ENCODE data around the gene S100A7A.

S100A7A gene

GRCh38 chr1:153394391-153394790 is 21.9 kb upstream of the S100A7A start:
- Histone ChIP-seq H2BK15ac (ENCODE audit: low read length) (no peak overlapping the region), H3K79me1 (ENCODE audit: low read depth, low read length) (no peaks in the 10 kb centered on the region), H3K4me2 (ENCODE audit: insufficient read depth, low read length, poor library complexity, severe bottlenecking) (no peak overlapping the region), H3K27me3 (ENCODE audit: control insufficient read depth in 3 of 3, insufficient read depth in 3 of 3, low read depth in 1 of 3, low read length in 3 of 3) (peaks cover 0 to 44% (median 0%) of the 10 kb centered on the region in 3 experiments), H3K4me3 (ENCODE audit: low read length in 2 of 2) (no peak overlapping the region), H3K4ac (ENCODE audit: low read length) (no peak overlapping the region), H2BK120ac (ENCODE audit: low read depth, low read length) (no peak overlapping the region), H3K4me1 (ENCODE audit: control insufficient read depth in 2 of 2, insufficient read depth in 1 of 2, low read depth in 1 of 2, low read length in 2 of 2) (no peaks in the 10 kb centered on the region), H2AK5ac (ENCODE audit: low read depth, low read length) (no peak overlapping the region), H3K27ac (replicated peaks; ENCODE audit: low read length) (no peak overlapping the region), H3K18ac (ENCODE audit: low read length) (peak overlapping the region; percentile 16), H2AFZ (ENCODE audit: low read length) (no peak overlapping the region), H3K9ac (ENCODE audit: low read depth, low read length, poor library complexity) (no peak overlapping the region), H3K36me3 (replicated peaks in 1 of 2; ENCODE audit: control insufficient read depth in 2 of 2, insufficient read depth in 2 of 2, low read length in 2 of 2) (no peaks in the 10 kb centered on the region), H4K91ac (ENCODE audit: low read depth, low read length, poor library complexity) (no peak overlapping the region), H2BK12ac (ENCODE audit: low read length) (no peak overlapping the region), H3K23ac (ENCODE audit: low read depth, low read length, poor library complexity) (no peak overlapping the region), H2BK5ac (ENCODE audit: low read length) (no peak overlapping the region), H3K14ac (ENCODE audit: low read length) (no peak overlapping the region), H3K9me3 (replicated peaks in 1 of 2; ENCODE audit: control insufficient read depth in 2 of 2, insufficient read depth in 1 of 2, low read depth in 1 of 2, low read length in 2 of 2) (no peaks in the 10 kb centered on the region), H4K8ac (ENCODE audit: low read depth, low read length) (no peak overlapping the region)
- no CpG with 5 or more reads among the region's 5 CpGs for WGBS, 2 donors (ENCODE audit: extremely low coverage in 2 of 2, insufficient read length in 2 of 2, insufficient replicate concordance in 1 of 2)
- DNase-seq (ENCODE audit: low spot score), result no peak

DNA sequence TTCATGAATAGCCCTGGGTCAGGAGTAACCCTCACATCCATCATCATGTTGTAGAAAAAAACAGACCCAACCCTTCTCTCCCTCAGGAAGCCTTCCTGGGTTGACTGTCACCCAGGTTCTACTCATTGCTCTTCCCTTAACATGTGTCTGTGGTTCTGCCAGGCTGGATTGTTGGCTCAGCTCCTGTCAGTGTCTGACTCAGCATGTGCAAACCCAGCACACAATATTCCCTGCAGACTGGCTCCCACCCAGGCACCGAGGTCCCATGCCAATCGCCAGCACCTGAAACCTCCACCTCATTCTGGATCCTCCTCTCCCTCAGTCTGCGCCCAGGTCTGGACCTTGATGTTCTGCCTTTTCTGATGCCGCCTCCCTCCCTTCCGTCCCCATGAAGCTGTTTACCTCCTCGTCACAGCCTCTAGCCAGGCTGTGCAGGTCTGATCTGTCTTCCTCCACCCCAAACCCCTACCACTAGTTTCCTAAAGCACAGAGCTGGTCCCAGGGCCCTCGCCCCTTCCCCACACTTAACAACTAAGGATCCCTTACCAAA is 21.1 kb upstream of the S100A7A start:
- no peaks in the 10 kb centered on the region for H3K79me1 ChIP-seq (ENCODE audit: low read depth, low read length)
- H3K4ac ChIP-seq (ENCODE audit: low read length), result no peak overlapping the region
- peaks cover 0 to 46% (median 0%) of the 10 kb centered on the region in 3 experiments for H3K27me3 ChIP-seq (ENCODE audit: control insufficient read depth in 3 of 3, insufficient read depth in 3 of 3, low read depth in 1 of 3, low read length in 3 of 3)
- no peak overlapping the region for H2BK15ac ChIP-seq (ENCODE audit: low read length)
- H3K18ac ChIP-seq (ENCODE audit: low read length), result no peak overlapping the region
- H3K4me1 ChIP-seq (ENCODE audit: control insufficient read depth in 2 of 2, insufficient read depth in 1 of 2, low read depth in 1 of 2, low read length in 2 of 2), result no peaks in the 10 kb centered on the region
- no peak overlapping the region for H2BK120ac ChIP-seq (ENCODE audit: low read depth, low read length)
- no peak overlapping the region for H3K4me3 ChIP-seq (ENCODE audit: low read length in 2 of 2)
- no peak overlapping the region for H3K23ac ChIP-seq (ENCODE audit: low read depth, low read length, poor library complexity)
- no peak for DNase-seq (ENCODE audit: low spot score)
- H2BK5ac ChIP-seq (ENCODE audit: low read length), result no peak overlapping the region
- no peak overlapping the region for H3K4me2 ChIP-seq (ENCODE audit: insufficient read depth, low read length, poor library complexity, severe bottlenecking)
- H3K27ac ChIP-seq (replicated peaks; ENCODE audit: low read length), result no peak overlapping the region
- H2AK5ac ChIP-seq (ENCODE audit: low read depth, low read length), result no peak overlapping the region
- no CpG with 5 or more reads among the region's 7 CpGs for WGBS, 2 donors (ENCODE audit: extremely low coverage in 2 of 2, insufficient read length in 2 of 2, insufficient replicate concordance in 1 of 2)
- H3K9me3 ChIP-seq (replicated peaks in 1 of 2; ENCODE audit: control insufficient read depth in 2 of 2, insufficient read depth in 1 of 2, low read depth in 1 of 2, low read length in 2 of 2), result no peaks in the 10 kb centered on the region
- H4K8ac ChIP-seq (ENCODE audit: low read depth, low read length), result no peak overlapping the region
- H2AFZ ChIP-seq (ENCODE audit: low read length), result no peak overlapping the region
- no peak overlapping the region for H3K9ac ChIP-seq (ENCODE audit: low read depth, low read length, poor library complexity)
- no peak overlapping the region for H4K91ac ChIP-seq (ENCODE audit: low read depth, low read length, poor library complexity)
- no peak overlapping the region for H2BK12ac ChIP-seq (ENCODE audit: low read length)
- H3K36me3 ChIP-seq (replicated peaks in 1 of 2; ENCODE audit: control insufficient read depth in 2 of 2, insufficient read depth in 2 of 2, low read length in 2 of 2), result no peaks in the 10 kb centered on the region
- no peak overlapping the region for H3K14ac ChIP-seq (ENCODE audit: low read length)

- WGBS, 2 donors (ENCODE audit: extremely low coverage in 2 of 2, insufficient read length in 2 of 2, insufficient replicate concordance in 1 of 2), result no CpG with 5 or more reads among the region's 6 CpGs
- H3K4me1 ChIP-seq (ENCODE audit: control insufficient read depth in 2 of 2, insufficient read depth in 1 of 2, low read depth in 1 of 2, low read length in 2 of 2), result no peaks in the 10 kb centered on the region
- H3K9ac ChIP-seq (ENCODE audit: low read depth, low read length, poor library complexity), result no peak overlapping the region
- no peak overlapping the region for H2BK5ac ChIP-seq (ENCODE audit: low read length)
- no peaks in the 10 kb centered on the region for H3K36me3 ChIP-seq (replicated peaks in 1 of 2; ENCODE audit: control insufficient read depth in 2 of 2, insufficient read depth in 2 of 2, low read length in 2 of 2)
- no peak overlapping the region for H2BK15ac ChIP-seq (ENCODE audit: low read length)
- H3K9me3 ChIP-seq (replicated peaks in 1 of 2; ENCODE audit: control insufficient read depth in 2 of 2, insufficient read depth in 1 of 2, low read depth in 1 of 2, low read length in 2 of 2), result no peaks in the 10 kb centered on the region
- peaks cover 0 to 42% (median 0%) of the 10 kb centered on the region in 3 experiments for H3K27me3 ChIP-seq (ENCODE audit: control insufficient read depth in 3 of 3, insufficient read depth in 3 of 3, low read depth in 1 of 3, low read length in 3 of 3)
- H3K14ac ChIP-seq (ENCODE audit: low read length), result no peak overlapping the region
- no peak overlapping the region for H4K8ac ChIP-seq (ENCODE audit: low read depth, low read length)
- no peak overlapping the region for H3K23ac ChIP-seq (ENCODE audit: low read depth, low read length, poor library complexity)
- DNase-seq (ENCODE audit: low spot score), result no peak
- no peak overlapping the region for H3K4me3 ChIP-seq (ENCODE audit: low read length in 2 of 2)
- H2BK12ac ChIP-seq (ENCODE audit: low read length), result no peak overlapping the region
- no peak overlapping the region for H2AFZ ChIP-seq (ENCODE audit: low read length)
- H4K91ac ChIP-seq (ENCODE audit: low read depth, low read length, poor library complexity), result no peak overlapping the region
- H3K18ac ChIP-seq (ENCODE audit: low read length), result no peak overlapping the region
- H2BK120ac ChIP-seq (ENCODE audit: low read depth, low read length), result no peak overlapping the region
- no peak overlapping the region for H3K4me2 ChIP-seq (ENCODE audit: insufficient read depth, low read length, poor library complexity, severe bottlenecking)
- no peak overlapping the region for H2AK5ac ChIP-seq (ENCODE audit: low read depth, low read length)
- no peak overlapping the region for H3K4ac ChIP-seq (ENCODE audit: low read length)
- no peak overlapping the region for H3K27ac ChIP-seq (replicated peaks; ENCODE audit: low read length)
- H3K79me1 ChIP-seq (ENCODE audit: low read depth, low read length), result no peaks in the 10 kb centered on the region
These were observed 20.5 kb upstream of the S100A7A start for GRCh38 chr1:153395776-153396175.

- H2BK120ac ChIP-seq (ENCODE audit: low read depth, low read length), result no peak overlapping the region
- H2BK15ac ChIP-seq (ENCODE audit: low read length), result no peak overlapping the region
- H4K8ac ChIP-seq (ENCODE audit: low read depth, low read length), result no peak overlapping the region
- no peak for DNase-seq (ENCODE audit: low spot score)
- H2BK5ac ChIP-seq (ENCODE audit: low read length), result no peak overlapping the region
- no CpG with 5 or more reads among the region's 6 CpGs for WGBS, 2 donors (ENCODE audit: extremely low coverage in 2 of 2, insufficient read length in 2 of 2, insufficient replicate concordance in 1 of 2)
- no peak overlapping the region for H4K91ac ChIP-seq (ENCODE audit: low read depth, low read length, poor library complexity)
- H3K14ac ChIP-seq (ENCODE audit: low read length), result no peak overlapping the region
- no peak overlapping the region for H2AK5ac ChIP-seq (ENCODE audit: low read depth, low read length)
- no peak overlapping the region for H3K23ac ChIP-seq (ENCODE audit: low read depth, low read length, poor library complexity)
- no peak overlapping the region for H3K9ac ChIP-seq (ENCODE audit: low read depth, low read length, poor library complexity)
- H3K4me1 ChIP-seq (ENCODE audit: control insufficient read depth in 2 of 2, insufficient read depth in 1 of 2, low read depth in 1 of 2, low read length in 2 of 2), result no peaks in the 10 kb centered on the region
- no peak overlapping the region for H2BK12ac ChIP-seq (ENCODE audit: low read length)
- no peak overlapping the region for H3K4me2 ChIP-seq (ENCODE audit: insufficient read depth, low read length, poor library complexity, severe bottlenecking)
- H3K4me3 ChIP-seq (ENCODE audit: low read length in 2 of 2), result no peak overlapping the region
- no peaks in the 10 kb centered on the region for H3K9me3 ChIP-seq (replicated peaks in 1 of 2; ENCODE audit: control insufficient read depth in 2 of 2, insufficient read depth in 1 of 2, low read depth in 1 of 2, low read length in 2 of 2)
- no peak overlapping the region for H3K4ac ChIP-seq (ENCODE audit: low read length)
- no peak overlapping the region for H2AFZ ChIP-seq (ENCODE audit: low read length)
- H3K27me3 ChIP-seq (ENCODE audit: control insufficient read depth in 3 of 3, insufficient read depth in 3 of 3, low read depth in 1 of 3, low read length in 3 of 3), result peaks cover 0 to 40% (median 0%) of the 10 kb centered on the region in 3 experiments
- no peak overlapping the region for H3K18ac ChIP-seq (ENCODE audit: low read length)
- H3K27ac ChIP-seq (replicated peaks; ENCODE audit: low read length), result no peak overlapping the region
- no peaks in the 10 kb centered on the region for H3K36me3 ChIP-seq (replicated peaks in 1 of 2; ENCODE audit: control insufficient read depth in 2 of 2, insufficient read depth in 2 of 2, low read length in 2 of 2)
- no peaks in the 10 kb centered on the region for H3K79me1 ChIP-seq (ENCODE audit: low read depth, low read length)
These were observed 19.9 kb upstream of the S100A7A start for GRCh38 chr1:153396461-153396860.
